Astrocyte (in vitro differentiated cells and primary cell): ENCODE measurements around the gene SCNN1B. TPM values are rescaled to one million over a fixed set of nuclear protein-coding genes. Genes with fewer than 3 reads are reported as not detected.
"Not testable (repeated sequence)": the region's sequence is repeated elsewhere in the genome, so short reads cannot be mapped to it uniquely, and the experiment has no call there.

ENCODE experiments used
- DNase-seq: peaks from one replicate; pipeline ENCODE4 v3.0.0-alpha.2; 2010; ENCODE audit warnings: low read depth
- FAIRE-seq: peaks from 2 replicates; lab custom pipeline; 2011; peaks lifted over from hg19 to GRCh38; lab: Jason Lieb, UNC
- H2AFZ ChIP-seq: 2 replicates; pipeline ENCODE4 v1.6.0; 2012; ENCODE audit warnings: low read depth, low read length, inconsistent platforms
- H3K27ac ChIP-seq: 2 replicates; pipeline ENCODE4 v1.5.1; 2011; ENCODE audit warnings: low read depth, low read length, inconsistent platforms
- H3K27me3 ChIP-seq: 2 replicates; pipeline ENCODE4 v1.6.0; 2011; ENCODE audit warnings: low read length, inconsistent platforms; ENCODE audit not compliant: insufficient read depth
- H3K36me3 ChIP-seq: 2 replicates; pipeline ENCODE4 v1.5.1; 2011; ENCODE audit warnings: low read length, inconsistent platforms; ENCODE audit not compliant: insufficient read depth
- H3K4me1 ChIP-seq: 2 replicates; pipeline ENCODE4 v1.5.1; 2011; ENCODE audit warnings: low read length, inconsistent platforms; ENCODE audit not compliant: insufficient read depth
- H3K4me2 ChIP-seq: 2 replicates; pipeline ENCODE4 v1.6.0; 2012; ENCODE audit warnings: low read length, inconsistent platforms
- H3K4me3 ChIP-seq: 2 replicates; pipeline ENCODE4 v1.5.1; 2011; ENCODE audit warnings: low read depth, mild to moderate bottlenecking, low read length, inconsistent platforms; ENCODE audit not compliant: insufficient read depth
- H3K79me2 ChIP-seq: 2 replicates; pipeline ENCODE4 v1.6.0; 2012; ENCODE audit warnings: mild to moderate bottlenecking, low read length, inconsistent platforms; ENCODE audit not compliant: insufficient read depth
- H3K9ac ChIP-seq: 2 replicates; pipeline ENCODE4 v1.6.0; 2012; ENCODE audit warnings: mild to moderate bottlenecking, low read length, inconsistent platforms
- H3K9me3 ChIP-seq: 2 replicates; pipeline ENCODE4 v1.5.1; 2012; ENCODE audit warnings: low read depth, mild to moderate bottlenecking, low read length, inconsistent platforms; ENCODE audit not compliant: insufficient read depth
- H4K20me1 ChIP-seq: 2 replicates; pipeline ENCODE4 v1.6.0; 2012; ENCODE audit warnings: low read length, inconsistent platforms; ENCODE audit not compliant: insufficient read depth
- H3K27ac Mint-ChIP-seq: one replicate; pipeline ENCODE4 v1.8.0; 2021; ENCODE audit warnings: mild to moderate bottlenecking, mixed read lengths; ENCODE audit not compliant: unreplicated experiment
- H3K27me3 Mint-ChIP-seq: one replicate; pipeline ENCODE4 v1.8.0; 2021; ENCODE audit warnings: low read depth, mixed read lengths; ENCODE audit not compliant: unreplicated experiment
- H3K36me3 Mint-ChIP-seq: one replicate; pipeline ENCODE4 v1.8.0; 2021; ENCODE audit warnings: low read depth, mixed read lengths; ENCODE audit not compliant: unreplicated experiment
- H3K4me1 Mint-ChIP-seq: one replicate; pipeline ENCODE4 v1.8.0; 2021; ENCODE audit warnings: low read depth, mixed read lengths; ENCODE audit not compliant: unreplicated experiment
- H3K4me3 Mint-ChIP-seq: one replicate; pipeline ENCODE4 v1.8.0; 2021; ENCODE audit warnings: mild to moderate bottlenecking, moderate library complexity, mixed read lengths; ENCODE audit not compliant: unreplicated experiment
- H3K9me3 Mint-ChIP-seq: one replicate; pipeline ENCODE4 v1.8.0; 2021; ENCODE audit warnings: mild to moderate bottlenecking, mixed read lengths; ENCODE audit not compliant: unreplicated experiment
- CTCF ChIP-seq: IDR thresholded peaks from 2 replicates; pipeline ENCODE4 v1.5.1; 2011; ENCODE audit warnings: low read depth, mild to moderate bottlenecking, inconsistent platforms, low read length, moderate library complexity; ENCODE audit not compliant: insufficient read depth
- EZH2 ChIP-seq: IDR thresholded peaks from 2 replicates; pipeline ENCODE4 v1.6.1; 2012; ENCODE audit warnings: mild to moderate bottlenecking, low read length, inconsistent platforms; ENCODE audit not compliant: insufficient read depth
- total RNA-seq: library from RNA; stranded (reverse); gene quantifications from 2 replicates; pipeline ENCODE4 v1.2.1, GENCODE V29; 2021

The SCNN1B gene
- total RNA-seq, 1 donor from 2014 or later = not detected

- TF ChIP-seq EZH2 = no peak
- no peak for TF ChIP-seq CTCF
- peaks cover 33% of the 10 kb centered on the region for H3K27me3 Mint-ChIP-seq
- Histone ChIP-seq H3K36me3 (no peaks in the 10 kb centered on the region), H3K9me3 (no peaks in the 10 kb centered on the region), H3K27me3 (no peaks in the 10 kb centered on the region), H3K4me1 (no peaks in the 10 kb centered on the region), H3K4me3 (no peak overlapping the region), H4K20me1 (no peaks in the 10 kb centered on the region), H3K79me2 (no peaks in the 10 kb centered on the region), H3K4me2 (no peak overlapping the region), H3K27ac (no peak overlapping the region), H2AFZ (no peak overlapping the region), H3K9ac (no peak overlapping the region)
- H3K36me3 Mint-ChIP-seq = no peaks in the 10 kb centered on the region
- DNase-seq (no peak), FAIRE-seq (no peak)
- H3K27ac Mint-ChIP-seq = no peak overlapping the region
- H3K9me3 Mint-ChIP-seq = no peaks in the 10 kb centered on the region
- H3K4me3 Mint-ChIP-seq = no peak overlapping the region
- H3K4me1 Mint-ChIP-seq = no peaks in the 10 kb centered on the region
These were observed 77.6 kb downstream of the SCNN1B start for GRCh38 chr16:23379707-23380106.

GRCh38 chr16:23380501-23380951, 78.4 kb downstream of the SCNN1B start:
- Histone ChIP-seq H3K4me2 (no peak overlapping the region), H3K4me3 (no peak overlapping the region), H3K36me3 (no peaks in the 10 kb centered on the region), H3K9ac (no peak overlapping the region), H4K20me1 (no peaks in the 10 kb centered on the region), H3K4me1 (no peaks in the 10 kb centered on the region), H3K9me3 (no peaks in the 10 kb centered on the region), H3K79me2 (no peaks in the 10 kb centered on the region), H2AFZ (no peak overlapping the region), H3K27me3 (no peaks in the 10 kb centered on the region), H3K27ac (no peak overlapping the region)
- Mint-ChIP-seq H3K9me3 (no peaks in the 10 kb centered on the region), H3K4me3 (no peak overlapping the region), H3K27ac (no peak overlapping the region), H3K4me1 (no peaks in the 10 kb centered on the region), H3K27me3 (peaks cover 33% of the 10 kb centered on the region), H3K36me3 (no peaks in the 10 kb centered on the region)
- FAIRE-seq = no peak
- TF ChIP-seq EZH2 = no peak
- no peak for TF ChIP-seq CTCF
- DNase-seq = no peak

GRCh38 chr16:23381702-23382101, 79.6 kb downstream of the SCNN1B start:
- not testable (repeated sequence) for H3K9me3 Mint-ChIP-seq, H3K9ac ChIP-seq, H2AFZ ChIP-seq, H3K27ac ChIP-seq, H3K4me1 Mint-ChIP-seq, H3K4me3 ChIP-seq, H3K4me2 ChIP-seq, H3K27ac Mint-ChIP-seq, H3K9me3 ChIP-seq, H3K79me2 ChIP-seq, H3K27me3 ChIP-seq, H4K20me1 ChIP-seq, H3K4me3 Mint-ChIP-seq, FAIRE-seq, H3K36me3 Mint-ChIP-seq, H3K36me3 ChIP-seq, H3K4me1 ChIP-seq, DNase-seq
- H3K27me3 Mint-ChIP-seq = peaks cover 24% of the 10 kb centered on the region
